ENCODE results near the gene CTAGE1. TPM values are rescaled to one million over a fixed set of nuclear protein-coding genes. Genes with fewer than 3 reads are reported as not detected.

Gene CTAGE1
- total and polyA plus RNA-seq, 10 of the 15 experiments (the other 5 are each of a cell fraction or from before 2014, with no cell fraction given), result 0.01 TPM; not detected in 9

- no peak overlapping the region for H3K4me2 ChIP-seq (ENCODE audit: control insufficient read depth, insufficient read depth)
- BruUV-seq (replicated peaks), result no TSS peak
- no peak overlapping the region for H3K27ac ChIP-seq (ENCODE audit: control insufficient read depth, insufficient read depth)
- CTCF ChIA-PET, result no interaction called here
- no peaks in the 10 kb centered on the region; a peak in 1 of 4 replicates for H3K27me3 ChIP-seq (replicated peaks in 1 of 2; ENCODE audit: control insufficient read depth in 2 of 2, insufficient read depth in 2 of 2, low read length in 1 of 2)
- no peak overlapping the region for H2AFZ ChIP-seq (ENCODE audit: control insufficient read depth, low read depth, low read length)
- SMC1A ChIA-PET (ENCODE audit: uncharacterized antibody, unreplicated experiment), result no interaction called here
- H3K9ac ChIP-seq (ENCODE audit: control insufficient read depth, insufficient read depth, low read length), result no peak overlapping the region
- intact Hi-C loops (cut with micrococcal nuclease; ENCODE audit: unreplicated experiment) (no loop called here), in situ Hi-C loops (cut with MboI) (no loop called here)
- ATAC-seq (no peak), DNase-seq (ENCODE audit: low read depth, low spot score) (no peak), FAIRE-seq (no peak)
- RAD21 ChIA-PET (ENCODE audit: unreplicated experiment), result no interaction called here
- H4K20me1 ChIP-seq (ENCODE audit: control insufficient read depth, insufficient read depth), result no peaks in the 10 kb centered on the region
- no peak overlapping the region for H3K4me3 ChIP-seq
- H3K36me3 ChIP-seq (ENCODE audit: control insufficient read depth in 2 of 2, insufficient read depth in 2 of 2, low read length in 1 of 2), result no peaks in the 10 kb centered on the region
- H3K79me2 ChIP-seq (ENCODE audit: control insufficient read depth, insufficient read depth, low read length), result no peaks in the 10 kb centered on the region
- no peaks in the 10 kb centered on the region for H3K4me1 ChIP-seq (ENCODE audit: control insufficient read depth, insufficient read depth, low read length)
- no peaks in the 10 kb centered on the region; the same call in 2 of the 3 replicates for H3K9me3 ChIP-seq (replicated peaks; ENCODE audit: control insufficient read depth, insufficient read depth, low read length)
- 25% methylated on average over 5 of the region's 5 CpGs for WGBS (ENCODE audit: insufficient coverage, insufficient replicate concordance, low lambda C conversion rate, missing lambda C conversion rate)
- POLR2A ChIA-PET, result no interaction called here
- TF ChIP-seq SRF (IDR thresholded peaks at IDR 0.05; ENCODE audit: low read depth in 2 of 2, low read length in 2 of 2), result no peak
- no peak for TF ChIP-seq POLR2AphosphoS2 (IDR thresholded peaks at IDR 0.05; ENCODE audit: low read depth, low read length)
- TF ChIP-seq RELA (IDR thresholded peaks at IDR 0.05; ENCODE audit: borderline replicate concordance, partially characterized antibody), result no peak
- no peak for TF ChIP-seq FOS (IDR thresholded peaks at IDR 0.05; ENCODE audit: borderline replicate concordance, extremely low read depth, insufficient read length)
- no peak for TF ChIP-seq KDM1A (IDR thresholded peaks at IDR 0.05; ENCODE audit: borderline replicate concordance)
- no peak for TF ChIP-seq CEBPZ (IDR thresholded peaks at IDR 0.05; ENCODE audit: low read depth, low read length)
- no peak for TF ChIP-seq SREBF1 (IDR thresholded peaks at IDR 0.05; ENCODE audit: low read length)
- TF ChIP-seq EP300 (IDR thresholded peaks at IDR 0.05; ENCODE audit: borderline replicate concordance in 1 of 2, control insufficient read depth in 1 of 2, low read depth in 2 of 2, low read length in 2 of 2), result no peak
- TF ChIP-seq E4F1 (IDR thresholded peaks at IDR 0.05; ENCODE audit: borderline replicate concordance, partially characterized antibody), result no peak
- TF ChIP-seq, protein P1, sequence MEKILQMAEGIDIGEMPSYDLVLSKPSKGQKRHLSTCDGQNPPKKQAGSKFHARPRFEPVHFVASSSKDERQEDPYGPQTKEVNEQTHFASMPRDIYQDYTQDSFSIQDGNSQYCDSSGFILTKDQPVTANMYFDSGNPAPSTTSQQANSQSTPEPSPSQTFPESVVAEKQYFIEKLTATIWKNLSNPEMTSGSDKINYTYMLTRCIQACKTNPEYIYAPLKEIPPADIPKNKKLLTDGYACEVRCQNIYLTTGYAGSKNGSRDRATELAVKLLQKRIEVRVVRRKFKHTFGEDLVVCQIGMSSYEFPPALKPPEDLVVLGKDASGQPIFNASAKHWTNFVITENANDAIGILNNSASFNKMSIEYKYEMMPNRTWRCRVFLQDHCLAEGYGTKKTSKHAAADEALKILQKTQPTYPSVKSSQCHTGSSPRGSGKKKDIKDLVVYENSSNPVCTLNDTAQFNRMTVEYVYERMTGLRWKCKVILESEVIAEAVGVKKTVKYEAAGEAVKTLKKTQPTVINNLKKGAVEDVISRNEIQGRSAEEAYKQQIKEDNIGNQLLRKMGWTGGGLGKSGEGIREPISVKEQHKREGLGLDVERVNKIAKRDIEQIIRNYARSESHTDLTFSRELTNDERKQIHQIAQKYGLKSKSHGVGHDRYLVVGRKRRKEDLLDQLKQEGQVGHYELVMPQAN (conservative IDR thresholded peaks at IDR 0.05), result no peak
- TF ChIP-seq GABPA (IDR thresholded peaks at IDR 0.05; ENCODE audit: low read depth), result no peak
- no peak for TF ChIP-seq E2F4 (IDR thresholded peaks at IDR 0.05; ENCODE audit: low read depth, low read length)
- TF ChIP-seq IRF3 (IDR thresholded peaks at IDR 0.05), result no peak
These were observed 6.8 kb upstream of the CTAGE1 start for GRCh38 chr18:22424565-22424963.

All from GM12878 (cell line).